ENCODE measurements around the gene SYNGAP1. TPM values are rescaled to one million over a fixed set of nuclear protein-coding genes. Genes with fewer than 3 reads are reported as not detected.

SYNGAP1 gene
- total and polyA plus RNA-seq, 9 of the 15 experiments (the other 6 are each of a cell fraction or from before 2014, with no cell fraction given): 0.01 to 22.8 (median 3.2) TPM

DNA sequence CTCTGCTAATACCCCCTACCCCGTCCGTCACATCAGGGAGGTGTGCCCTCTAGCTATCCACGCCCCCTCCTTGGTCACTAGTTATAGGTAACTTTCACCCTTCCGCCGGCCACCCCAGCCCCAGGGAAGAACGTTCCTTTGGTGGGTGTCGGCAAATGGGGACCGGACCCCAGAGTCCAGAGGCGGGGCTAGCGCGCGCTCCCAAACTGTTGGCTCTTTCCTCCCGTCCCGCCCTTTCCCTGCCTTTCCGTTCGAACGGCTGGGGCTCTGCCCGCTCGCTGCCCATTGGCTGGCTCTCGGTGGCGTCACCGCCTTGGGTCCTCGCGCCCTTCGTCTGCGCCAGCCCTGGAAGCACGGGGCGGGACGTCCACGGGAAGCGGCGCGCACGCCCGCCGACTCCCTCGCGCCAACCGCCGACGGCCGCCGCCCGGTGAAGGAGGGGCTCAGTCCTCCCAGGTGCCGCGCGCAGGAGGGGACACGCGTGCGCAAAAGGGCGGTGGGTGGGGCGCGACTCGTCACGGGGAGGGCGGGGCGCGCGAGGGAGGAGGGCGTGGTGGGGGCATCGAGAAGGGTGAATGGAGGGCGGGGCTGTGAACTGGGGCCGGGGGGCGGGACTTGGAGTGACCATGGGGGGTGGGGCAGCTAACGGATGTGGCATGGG, 9.7 kb upstream of the SYNGAP1 start (continued):
- TF ChIP-seq ZBTB40 (IDR thresholded peaks at IDR 0.05) (peak; percentile 71), ZBTB40 (CRISPR knock-in tag; IDR thresholded peaks at IDR 0.05) (no peak), ZFPM2 (CRISPR knock-in tag; IDR thresholded peaks at IDR 0.05) (0 out of 2 replicates have a peak, but pooled peaks have one; percentile 57), CBX1 (IDR thresholded peaks at IDR 0.05; ENCODE audit: low read depth) (peak; percentile 46; the same call in 1 of the 2 replicates), TBL1XR1 (IDR thresholded peaks at IDR 0.05; ENCODE audit: low read length in 2 of 2) (peak in 1 of 2 experiments; percentile 54; a peak in 3 of 4 replicates), MTA3 (IDR thresholded peaks at IDR 0.05; ENCODE audit: borderline replicate concordance) (peak; percentile 89; the same call in 1 of the 2 replicates), ZNF12 (CRISPR knock-in tag; IDR thresholded peaks at IDR 0.05) (peak; percentile 50; the same call in 1 of the 2 replicates), FOSL1 (tag; conservative IDR thresholded peaks at IDR 0.05) (0 out of 2 replicates have a peak, but pooled peaks have one; percentile 9), UBTF (IDR thresholded peaks at IDR 0.05; ENCODE audit: borderline replicate concordance in 1 of 2, low read depth in 2 of 2, low read length in 2 of 2) (peak in 1 of 2 experiments; percentile 85; a peak in 1 of 4 replicates), ZBTB17 (CRISPR knock-in tag; IDR thresholded peaks at IDR 0.05) (peak; percentile 88), RBM25 (IDR thresholded peaks at IDR 0.05; ENCODE audit: low read depth, low read length, severe bottlenecking) (peak; percentile 86), SIN3B (IDR thresholded peaks at IDR 0.05; ENCODE audit: low read depth) (peak; percentile 71; the same call in 1 of the 2 replicates), TAF1 (IDR thresholded peaks at IDR 0.05; ENCODE audit: control insufficient read depth, extremely low read depth, insufficient read depth, low read length, severe bottlenecking) (peak; percentile 69), HDAC2 (IDR thresholded peaks at IDR 0.05) (peak; percentile 80), ERF (CRISPR knock-in tag; IDR thresholded peaks at IDR 0.05) (peak; percentile 95), PHB (CRISPR knock-in tag; IDR thresholded peaks at IDR 0.05) (0 out of 2 replicates have a peak, but pooled peaks have one; percentile 94)
